ENCODE results near the gene AXIN2.
"Not testable (repeated sequence)": the region's sequence is repeated elsewhere in the genome, so short reads cannot be mapped to it uniquely, and the experiment has no call there.

The AXIN2 gene

DNA sequence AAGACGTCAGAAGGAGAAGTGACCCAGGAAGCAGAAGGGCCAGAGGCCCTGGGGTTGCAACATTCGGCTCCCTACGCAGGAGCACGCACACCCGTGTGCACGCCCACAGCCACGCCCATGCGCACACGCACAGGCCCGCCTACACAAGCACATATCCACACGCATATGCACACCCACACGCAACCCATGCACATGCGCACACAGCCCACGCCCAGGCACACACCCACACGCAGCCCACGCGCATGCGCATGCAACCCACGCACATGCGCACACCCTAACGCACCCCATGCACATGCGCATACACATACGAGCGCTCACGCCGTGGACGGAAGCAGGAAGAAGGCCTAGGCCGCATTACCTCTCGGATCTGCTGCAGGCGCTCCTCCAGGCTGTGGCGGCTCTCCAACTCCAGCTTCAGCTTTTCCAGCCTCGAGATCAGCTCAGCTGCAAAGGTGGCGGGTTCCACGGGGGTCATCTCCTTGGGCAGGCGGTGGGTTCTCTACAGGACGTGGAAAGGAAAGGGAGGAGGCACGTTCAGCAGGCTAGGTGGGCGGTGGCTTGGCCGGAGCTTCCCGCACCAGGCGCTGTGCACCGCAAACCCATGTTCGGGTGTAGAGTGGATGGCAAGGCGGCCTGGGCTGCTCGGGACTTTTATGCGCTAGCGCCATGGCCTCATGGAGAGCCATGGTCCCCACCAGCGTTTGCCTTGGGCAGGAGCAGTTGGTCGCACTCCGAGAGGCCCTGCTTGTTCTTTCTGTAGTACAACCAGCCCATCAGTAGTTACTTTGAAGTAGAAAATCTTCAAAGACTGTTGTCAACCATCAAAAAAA, 23.4 kb downstream of the AXIN2 start:
- in situ Hi-C loops (cut with MboI; ENCODE audit: low sequenced_read_pairs) = no loop called here

DNA sequence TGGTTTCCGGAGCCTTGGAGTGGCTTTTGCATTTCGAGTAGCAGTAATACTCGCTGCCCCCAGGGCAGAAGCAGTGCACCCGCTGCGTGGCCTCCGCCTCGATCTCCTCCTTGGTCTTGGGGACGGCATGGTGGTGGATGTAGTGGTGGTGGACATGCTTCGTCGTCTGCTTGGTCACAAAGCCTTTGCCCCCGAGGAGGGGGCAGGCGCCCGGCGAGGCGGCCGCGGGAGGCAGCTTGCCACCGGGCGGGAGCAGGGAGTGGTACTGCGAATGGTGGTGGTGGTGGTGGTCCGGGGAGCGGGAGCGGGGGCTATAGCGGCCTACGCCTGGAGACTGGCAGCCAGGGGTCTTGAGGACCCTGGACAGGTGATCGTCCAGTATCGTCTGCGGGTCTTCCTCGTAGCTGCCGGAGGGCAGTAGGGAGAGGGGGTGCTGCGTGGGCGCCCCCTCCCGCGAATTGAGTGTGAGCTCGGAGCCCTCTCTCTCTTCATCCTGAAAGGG, 24.1 kb downstream of the AXIN2 start:
- in situ Hi-C loops (cut with MboI; ENCODE audit: low sequenced_read_pairs) = no loop called here

DNA sequence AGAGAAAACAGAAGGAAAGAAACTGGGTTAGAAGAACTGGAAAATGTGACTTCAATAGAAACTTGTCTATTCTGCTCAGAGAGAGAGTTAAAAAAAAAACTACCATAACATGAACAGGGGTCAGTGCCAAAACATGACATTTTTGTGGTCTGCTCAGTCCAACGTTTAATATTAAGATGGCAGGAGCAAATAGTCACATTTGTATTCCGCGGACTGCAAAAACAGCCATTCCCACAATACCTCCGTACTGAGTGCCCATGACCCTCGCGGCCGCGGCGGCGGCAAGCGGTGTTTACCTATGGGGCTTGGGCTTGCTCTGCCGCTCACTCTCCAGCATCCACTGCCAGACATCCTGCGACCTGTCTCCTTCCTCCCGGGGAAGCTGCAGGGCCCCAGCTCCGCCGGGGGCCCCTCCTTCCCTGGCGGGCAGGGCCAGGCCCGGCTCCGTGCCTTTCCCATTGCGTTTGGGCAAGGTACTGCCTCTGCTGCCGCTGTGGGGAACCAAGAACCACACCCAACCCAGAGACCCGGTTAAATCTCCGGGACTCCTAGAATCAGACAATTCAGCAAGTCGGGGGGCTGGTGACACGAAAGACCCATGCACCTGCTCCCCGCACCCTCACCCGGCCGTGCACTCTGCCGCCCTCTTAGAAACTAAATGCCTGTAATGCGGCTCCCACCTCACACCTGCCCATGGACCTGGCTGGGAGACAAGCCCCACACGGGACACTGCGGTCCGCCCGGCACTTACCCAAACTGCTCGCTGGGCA, 24.7 kb downstream of the AXIN2 start:
- in situ Hi-C loops (cut with MboI; ENCODE audit: low sequenced_read_pairs) = no loop called here

DNA sequence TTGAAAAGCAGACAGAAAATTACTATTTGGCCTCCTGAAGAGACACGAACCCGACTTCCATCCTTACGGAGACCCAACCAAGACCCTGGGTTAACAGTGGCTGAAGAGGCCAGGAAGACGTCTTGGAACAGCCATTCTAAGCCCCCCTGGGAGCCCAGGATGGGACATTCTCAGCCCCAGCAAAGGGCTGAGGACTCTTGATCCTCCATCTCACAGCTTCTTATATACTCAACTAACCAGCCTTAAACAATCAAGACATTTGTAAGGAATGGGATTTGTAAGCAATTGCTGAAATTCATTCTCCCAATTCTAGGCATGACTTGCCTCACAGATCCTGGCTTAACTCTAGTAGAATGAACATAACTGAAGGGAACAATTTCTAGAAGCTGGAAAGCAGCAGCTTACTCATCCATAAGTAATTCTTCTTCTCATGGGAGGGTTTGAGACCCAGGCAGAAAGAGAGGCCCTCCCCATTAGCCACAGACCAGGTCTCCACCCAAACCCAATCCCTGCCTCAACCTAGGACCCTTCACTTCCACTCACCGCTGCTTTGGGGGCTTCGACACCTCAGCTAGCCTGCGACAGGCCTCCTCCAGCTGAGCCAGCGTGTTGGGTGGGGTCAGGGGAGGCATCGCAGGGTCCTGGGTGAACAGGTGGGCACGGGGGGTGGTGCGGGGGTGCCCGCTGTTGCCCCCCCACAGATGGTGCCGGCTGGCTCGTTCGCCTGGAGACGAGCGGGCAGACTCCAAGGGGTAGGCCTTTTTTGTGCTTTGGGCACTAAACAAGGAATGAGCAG, 25.5 kb downstream of the AXIN2 start:
- in situ Hi-C loops (cut with MboI; ENCODE audit: low sequenced_read_pairs) = no loop called here

DNA sequence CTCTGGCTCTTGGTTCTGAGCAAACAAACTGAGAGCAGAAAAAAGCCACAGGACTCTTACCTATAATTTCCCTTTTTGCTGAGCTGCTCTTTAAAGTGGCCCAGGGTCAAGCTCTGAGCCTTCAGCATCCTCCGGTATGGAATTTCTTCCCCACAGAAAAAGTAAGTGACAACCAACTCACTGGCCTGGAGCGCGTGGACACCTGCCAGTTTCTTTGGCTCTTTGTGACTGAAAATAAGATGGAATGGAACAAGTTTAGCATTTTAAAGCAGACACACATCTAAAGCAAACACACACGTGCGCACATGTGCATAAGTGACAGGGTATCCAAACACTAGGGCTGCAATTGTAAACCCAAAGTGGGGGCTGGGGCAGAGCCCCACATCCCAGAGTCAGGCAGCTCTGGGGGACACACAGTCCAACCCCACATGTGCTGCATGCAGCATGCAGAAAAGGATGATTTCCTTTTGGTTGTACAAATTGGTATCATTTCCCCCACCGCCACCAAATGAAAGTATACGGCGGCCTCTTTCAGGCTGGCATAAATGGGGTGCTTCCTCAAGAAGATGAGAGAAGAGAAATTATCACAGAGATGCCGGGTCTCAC, 27.5 kb downstream of the AXIN2 start:
- in situ Hi-C loops (cut with MboI; ENCODE audit: low sequenced_read_pairs) = no loop called here

DNA sequence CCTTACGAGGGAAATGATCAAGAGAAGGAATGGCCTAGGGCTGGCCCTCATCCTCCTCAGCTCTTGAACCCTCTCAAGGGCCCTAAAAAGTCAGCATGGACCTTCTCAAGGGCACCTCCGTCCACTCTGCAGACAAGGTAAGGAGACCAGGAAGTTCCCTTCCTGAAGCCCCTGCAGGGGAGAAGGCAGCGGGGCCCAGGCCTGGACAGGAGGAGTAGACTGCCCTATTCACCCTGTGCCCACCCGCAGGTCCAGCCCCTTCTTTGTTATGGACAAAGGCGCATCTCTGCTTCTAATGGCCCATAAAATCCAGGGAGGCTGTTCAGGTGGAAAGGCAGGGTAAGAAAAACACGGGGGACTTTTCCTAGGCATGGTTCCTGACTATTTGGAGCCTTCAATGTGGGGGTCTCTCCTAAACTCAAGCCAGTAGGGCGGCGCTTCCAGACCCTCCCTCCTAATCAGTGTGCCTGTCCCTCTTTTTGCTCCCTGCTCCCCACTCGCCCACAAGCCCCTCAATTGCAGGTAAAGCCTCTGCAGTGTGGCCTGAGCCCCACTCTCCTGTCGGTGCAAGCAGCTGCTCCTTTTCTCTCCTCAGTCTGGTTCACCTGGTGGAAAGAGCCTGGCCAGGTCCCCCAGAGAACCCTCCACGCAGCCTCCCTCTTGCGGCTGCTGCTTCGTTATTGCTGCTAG, 28.2 kb downstream of the AXIN2 start:
- in situ Hi-C loops (cut with MboI; ENCODE audit: low sequenced_read_pairs) = no loop called here

DNA sequence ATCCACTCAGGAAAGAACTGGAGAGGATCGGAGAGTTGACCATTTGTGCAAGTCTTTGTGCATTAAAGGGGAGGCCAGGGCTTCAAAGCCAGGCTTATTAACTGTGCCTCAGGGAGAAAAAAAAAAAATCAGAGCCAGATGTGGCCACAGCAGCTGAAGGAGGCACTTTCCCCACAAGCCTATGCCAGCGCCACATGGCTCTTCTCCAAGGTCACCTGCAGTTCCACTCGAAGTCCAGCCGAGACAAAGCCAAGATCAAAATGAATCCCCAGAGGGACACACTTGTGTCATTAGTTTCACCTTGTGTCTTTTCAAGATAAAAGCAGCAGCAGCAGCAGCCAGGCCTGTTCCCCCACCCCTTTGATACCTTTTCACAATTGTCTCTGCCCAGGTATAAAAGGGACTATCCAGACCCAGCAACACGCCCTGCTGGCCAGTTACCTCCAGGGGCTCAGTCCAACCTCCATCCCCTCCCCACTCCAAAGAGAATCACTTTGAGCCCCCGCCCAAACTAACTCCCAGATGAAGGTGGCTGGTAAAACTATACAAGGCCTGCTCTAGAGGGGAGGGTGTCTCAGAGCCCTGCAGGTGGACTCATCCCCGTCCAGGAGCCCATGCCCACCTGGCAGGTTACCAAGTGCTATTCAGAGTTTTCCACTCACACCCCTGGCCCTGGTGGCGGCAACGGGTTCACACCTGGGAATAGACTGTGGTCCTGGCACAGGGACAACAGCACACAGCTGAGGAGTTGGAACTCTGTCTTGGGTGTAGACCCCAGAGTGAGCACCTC, 29.2 kb downstream of the AXIN2 start:
- in situ Hi-C loops (cut with MboI; ENCODE audit: low sequenced_read_pairs) = no loop called here

DNA sequence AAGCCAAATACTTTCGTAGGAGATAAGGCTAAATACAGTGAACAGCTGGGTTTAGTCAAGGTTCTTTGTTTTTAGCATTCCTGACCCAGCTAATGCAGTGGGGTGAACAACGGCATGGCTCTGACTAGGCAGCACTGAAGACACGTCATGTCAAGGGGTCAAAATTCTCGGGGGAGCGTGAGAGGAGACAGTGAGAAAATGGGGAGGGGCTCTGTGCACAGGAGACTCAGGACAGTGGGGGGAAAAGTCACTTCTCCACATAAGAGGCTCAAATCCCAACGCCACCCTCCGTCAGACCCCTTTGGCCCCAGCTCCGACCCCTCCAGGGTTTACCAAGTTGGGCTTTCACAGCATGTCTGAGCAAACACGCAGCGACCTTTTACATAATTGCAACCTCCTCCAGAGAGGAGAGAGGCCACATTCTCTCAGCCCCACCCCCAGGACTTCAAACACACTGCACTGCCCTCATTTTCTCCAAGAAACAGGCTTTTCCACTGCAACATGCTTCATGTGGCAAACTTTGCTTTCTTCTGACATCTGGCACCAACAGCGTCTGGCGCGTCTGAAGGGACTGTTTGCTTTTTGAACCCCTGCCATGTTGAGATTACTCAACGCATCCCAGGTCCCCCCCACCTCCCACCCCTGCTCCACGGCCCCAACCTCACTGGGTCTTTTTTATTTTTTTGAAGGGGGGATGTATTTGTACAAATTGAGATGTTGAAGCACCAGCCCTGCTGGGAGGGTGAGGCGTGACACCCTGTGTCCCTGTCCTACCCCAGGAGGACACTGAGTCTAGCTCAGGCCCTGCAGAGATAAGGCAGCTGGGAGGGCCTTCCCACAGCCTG, 30.0 kb downstream of the AXIN2 start:
- in situ Hi-C loops (cut with MboI; ENCODE audit: low sequenced_read_pairs) = no loop called here

DNA sequence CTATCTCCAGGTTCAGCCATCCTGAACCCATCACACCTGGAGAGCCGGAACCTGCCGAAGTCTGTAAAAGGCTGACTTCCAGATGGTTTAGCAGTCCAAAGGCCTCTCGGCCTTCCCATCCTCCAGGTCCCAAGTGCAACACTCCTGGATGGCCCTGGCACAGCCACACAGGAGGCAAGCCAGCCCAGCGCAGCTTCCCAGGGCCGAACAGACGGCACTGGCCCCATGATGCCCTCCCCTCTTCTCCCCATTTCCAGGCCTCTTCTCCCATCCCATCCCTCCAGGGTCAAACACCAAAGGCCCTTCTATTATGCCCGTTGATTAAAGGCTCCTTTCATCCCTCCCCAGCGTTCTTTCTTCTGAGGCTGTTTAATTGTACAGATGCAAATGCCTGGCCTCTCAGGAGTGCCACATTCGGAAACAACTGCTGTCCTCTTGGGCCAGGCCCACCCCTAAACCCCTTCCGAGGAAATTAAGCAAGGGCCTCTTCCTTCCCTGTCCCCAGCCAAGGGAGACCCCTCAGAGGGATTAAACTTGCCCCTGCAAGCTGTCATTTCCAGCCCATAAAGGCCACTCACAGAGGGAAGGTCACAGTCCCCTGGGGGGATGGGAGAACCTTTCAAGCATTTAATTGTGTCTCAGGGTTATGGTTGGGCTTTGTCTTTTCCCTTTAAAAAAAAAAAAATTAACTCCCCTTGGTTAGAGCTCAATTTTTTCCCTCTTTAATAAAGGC, 30.8 kb downstream of the AXIN2 start:
- in situ Hi-C loops (cut with MboI; ENCODE audit: low sequenced_read_pairs) = no loop called here

DNA sequence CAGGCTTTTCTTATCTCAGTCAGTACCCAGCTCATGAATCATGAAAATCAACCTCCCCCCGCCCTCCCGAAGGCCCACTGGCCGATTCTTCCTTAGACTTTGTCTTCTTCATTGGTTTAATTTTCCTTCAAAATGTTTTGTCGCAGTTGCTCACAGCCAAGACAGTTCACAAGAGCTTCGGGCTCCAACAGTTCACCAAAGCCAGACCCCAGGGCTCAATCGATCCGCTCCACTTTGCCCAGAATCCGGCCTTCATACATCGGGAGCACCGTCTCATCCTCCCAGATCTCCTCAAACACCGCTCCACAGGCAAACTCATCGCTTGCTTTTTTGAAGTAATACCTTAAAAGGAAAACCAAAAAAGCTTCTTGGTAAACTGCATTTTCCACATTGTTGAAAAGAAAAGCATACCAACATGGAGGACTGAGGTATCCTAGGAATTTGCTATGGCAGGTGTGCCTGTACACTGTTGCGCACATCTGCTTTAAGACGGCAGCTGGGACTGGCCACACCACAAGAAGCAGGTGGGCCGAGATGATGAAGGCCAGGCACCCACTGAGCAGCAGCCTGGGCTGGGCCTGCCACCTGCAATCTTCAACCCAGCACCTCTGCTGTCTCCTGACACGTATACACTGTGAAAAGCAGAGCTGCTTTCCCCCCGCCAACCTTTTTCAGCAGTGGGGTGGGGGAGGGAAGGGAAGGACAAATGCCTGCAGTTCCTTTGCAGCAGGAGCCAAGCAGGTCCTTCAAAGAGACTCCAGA, 31.5 kb downstream of the AXIN2 start:
- in situ Hi-C loops (cut with MboI; ENCODE audit: low sequenced_read_pairs) = no loop called here

DNA sequence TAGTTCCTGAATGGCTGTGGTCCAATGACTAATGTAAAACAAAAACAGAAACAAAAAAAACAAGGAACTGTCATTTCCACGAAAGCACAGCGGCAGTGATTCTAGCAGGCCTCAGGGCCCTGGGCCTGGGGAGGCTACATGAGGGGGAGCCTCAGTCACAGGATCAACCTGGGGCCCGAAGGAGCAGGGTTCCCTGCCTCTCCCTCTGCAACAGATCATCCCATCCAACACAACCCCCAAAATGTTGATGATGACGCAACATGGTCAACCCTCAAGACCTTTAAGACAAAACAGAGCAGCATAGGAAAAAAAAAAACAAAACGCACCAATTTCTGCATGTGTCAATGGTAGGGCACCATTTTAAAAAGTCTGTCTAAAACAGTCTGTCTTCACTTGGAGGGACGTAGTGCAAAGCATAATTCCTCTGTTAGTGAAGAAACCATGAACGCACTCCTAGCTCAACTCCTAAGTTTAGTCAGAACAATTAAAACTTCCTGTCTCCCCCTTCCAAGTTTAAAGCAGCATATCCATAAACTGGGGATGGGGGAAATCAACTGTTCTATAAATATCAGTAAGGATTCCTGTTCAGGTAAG, 32.3 kb downstream of the AXIN2 start:
- in situ Hi-C loops (cut with MboI; ENCODE audit: low sequenced_read_pairs) = no loop called here

DNA sequence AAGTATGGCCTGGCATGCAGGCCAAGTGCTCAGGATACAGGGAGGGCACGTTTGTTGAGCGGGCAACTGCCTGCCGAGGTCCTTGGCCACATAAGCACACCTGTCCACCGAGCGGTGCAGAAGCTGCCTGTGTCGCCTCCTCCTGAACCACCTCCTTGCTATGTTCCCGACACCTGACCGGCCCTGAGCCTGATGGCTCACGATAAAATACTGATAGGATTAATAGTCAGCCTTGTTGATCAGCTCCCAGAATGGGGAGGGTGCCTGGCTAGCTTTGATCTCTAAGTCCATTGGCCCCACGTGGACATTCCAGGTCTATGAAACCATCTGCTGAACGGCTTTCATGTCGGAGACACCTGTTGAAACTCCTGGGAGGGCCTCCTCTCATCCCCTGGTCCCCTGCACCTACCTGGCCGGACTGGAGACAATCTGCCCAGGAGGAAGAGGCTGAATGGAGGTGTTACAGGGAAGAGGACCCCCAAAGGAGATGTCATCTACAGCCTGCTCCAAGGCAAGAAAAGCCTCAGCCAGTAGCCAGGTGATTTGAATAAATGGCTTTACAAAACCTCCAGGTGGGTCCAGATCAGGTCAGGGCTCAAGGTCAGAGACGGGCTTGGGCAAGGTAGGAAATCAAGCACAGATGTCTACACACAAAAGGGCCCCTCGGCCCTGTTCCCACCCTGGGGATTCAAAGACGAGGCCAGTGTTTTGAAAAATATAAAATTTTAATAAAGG, 33.4 kb downstream of the AXIN2 start:
- in situ Hi-C loops (cut with MboI; ENCODE audit: low sequenced_read_pairs) = no loop called here

DNA sequence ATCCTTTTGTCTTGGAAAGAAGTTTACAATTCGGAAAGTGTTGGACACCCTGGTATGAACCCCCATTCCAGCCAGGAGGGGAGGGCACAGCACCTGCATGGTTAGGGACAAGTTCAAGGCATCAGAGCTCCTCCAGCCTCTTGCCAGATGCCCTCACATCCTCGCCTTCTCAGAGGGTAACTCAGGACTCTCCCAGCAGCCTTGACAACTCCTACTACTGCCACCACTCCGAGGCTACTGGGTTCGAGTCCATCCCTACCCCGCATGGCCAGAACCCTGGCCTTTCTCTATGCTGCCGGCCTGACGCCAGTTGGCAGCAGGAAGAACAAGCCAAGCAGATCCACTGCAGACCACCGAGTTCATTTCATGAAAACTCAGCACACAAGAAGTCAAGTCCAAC, 34.1 kb downstream of the AXIN2 start:
- in situ Hi-C loops (cut with MboI; ENCODE audit: low sequenced_read_pairs) = no loop called here

DNA sequence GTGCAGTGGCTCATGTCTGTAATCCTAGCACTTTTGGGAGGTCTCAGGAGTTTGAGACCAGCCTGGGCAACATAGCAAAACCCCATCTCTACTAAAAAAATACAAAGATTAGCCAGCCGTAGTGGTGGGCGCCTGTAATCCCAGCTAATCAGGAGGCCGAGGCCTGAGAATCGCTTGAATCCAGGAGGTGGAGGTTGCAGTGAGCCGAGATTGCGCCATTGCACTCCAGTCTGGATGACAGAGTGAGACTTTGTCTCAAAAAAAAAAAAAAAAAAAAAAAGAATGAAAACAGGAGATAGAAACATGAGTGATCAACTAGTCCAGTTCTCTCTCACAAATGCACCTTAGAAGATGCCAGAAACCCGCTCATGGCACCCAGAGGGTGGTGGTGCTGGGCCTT, 34.6 kb downstream of the AXIN2 start:
- in situ Hi-C loops (cut with MboI; ENCODE audit: low sequenced_read_pairs) = not testable (repeated sequence)

DNA sequence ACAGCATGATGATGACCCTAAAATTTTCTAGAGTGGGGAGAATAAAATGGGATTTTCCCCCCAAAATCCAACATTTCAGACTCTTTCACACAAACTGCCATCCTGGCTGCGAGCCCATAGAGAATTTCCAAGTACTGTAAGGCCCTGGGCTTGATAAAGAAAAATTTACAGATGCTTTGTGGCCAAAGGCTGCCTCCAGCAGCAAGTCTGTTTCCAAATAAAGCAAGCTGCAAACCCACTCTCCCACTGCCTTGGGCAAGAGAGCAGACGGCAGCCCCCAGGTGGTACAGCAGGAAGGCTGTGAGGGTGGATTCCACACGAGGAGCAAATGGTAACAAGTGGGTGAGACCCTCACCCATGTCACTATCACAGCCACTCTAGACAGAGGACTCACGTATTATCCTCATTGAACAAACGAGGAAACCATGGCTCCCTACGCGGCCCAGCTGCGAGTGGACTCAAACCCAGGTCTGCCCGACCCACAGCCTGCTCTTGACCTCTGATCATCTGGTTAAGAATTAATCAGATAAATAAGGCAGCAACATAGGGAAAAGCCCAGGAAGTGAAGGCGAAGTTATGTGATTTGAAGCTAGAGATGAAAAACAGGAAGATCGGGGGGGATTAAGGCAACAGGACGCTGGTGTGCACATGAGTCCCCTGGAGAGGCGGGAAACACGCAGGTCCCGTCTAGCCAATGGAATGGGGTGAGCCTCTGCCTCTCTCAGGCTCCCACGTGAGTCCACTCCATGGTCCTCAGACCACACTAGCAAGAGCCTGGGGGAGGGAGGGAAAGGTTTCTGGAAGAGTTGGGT, 37.4 kb downstream of the AXIN2 start:
- in situ Hi-C loops (cut with MboI; ENCODE audit: low sequenced_read_pairs) = no loop called here

Data from HL-60/S4 treated with retinoic acid at 250 ng/mL for 4 days and 3 days (cell line).